Activated gamma-delta T cell treated with anti-CD3 and anti-CD28 coated beads, Interleukin-2, amount 50 U/mL, for 16 hours (primary cell): ENCODE results near the gene CMSS1.

Experiments used
- DNase-seq: peaks from one replicate; pipeline ENCODE4 v3.0.0-alpha.2; 2020; ENCODE audit warnings: low read depth

Gene CMSS1

GRCh38 chr3:100107221-100107814 lies 289.7 kb downstream of the CMSS1 start:
- DNase-seq: no peak

- DNase-seq: no peak
These were observed 290.9 kb downstream of the CMSS1 start for GRCh38 chr3:100108464-100109079.

- no peak for DNase-seq
These were observed 292.5 kb downstream of the CMSS1 start for GRCh38 chr3:100110162-100110561.

- no peak for DNase-seq
These were observed 294.1 kb downstream of the CMSS1 start for GRCh38 chr3:100111728-100112127.

- no peak for DNase-seq
These were observed 296.2 kb downstream of the CMSS1 start for GRCh38 chr3:100113723-100114412.

GRCh38 chr3:100114413-100115030 lies 296.9 kb downstream of the CMSS1 start, which contains the start of gene FILIP1L:
Gene FILIP1L (minus strand): TSS chr3:100114501.
- DNase-seq: no peak

- no peak for DNase-seq
These were observed 299.4 kb downstream of the CMSS1 start for GRCh38 chr3:100117093-100117492.

GRCh38 chr3:100120012-100120411 lies 302.4 kb downstream of the CMSS1 start:
- DNase-seq: no peak

- DNase-seq: no peak
These were observed 303.0 kb downstream of the CMSS1 start for GRCh38 chr3:100120693-100121092.

GRCh38 chr3:100122321-100122720 lies 304.7 kb downstream of the CMSS1 start:
- no peak for DNase-seq

- no peak for DNase-seq
These were observed 305.4 kb downstream of the CMSS1 start for GRCh38 chr3:100123112-100123511.

GRCh38 chr3:100124201-100124761 lies 306.6 kb downstream of the CMSS1 start:
- no peak for DNase-seq

- DNase-seq: no peak
These were observed 307.7 kb downstream of the CMSS1 start for GRCh38 chr3:100125161-100125938.

- DNase-seq: no peak
These were observed 310.1 kb downstream of the CMSS1 start for GRCh38 chr3:100127792-100128191.

GRCh38 chr3:100128565-100128964 lies 310.9 kb downstream of the CMSS1 start:
- no peak for DNase-seq

- no peak for DNase-seq
These were observed 312.3 kb downstream of the CMSS1 start for GRCh38 chr3:100129941-100130340.

- no peak for DNase-seq
These were observed 313.6 kb downstream of the CMSS1 start for GRCh38 chr3:100131241-100131640.

- no peak for DNase-seq
These were observed 319.3 kb downstream of the CMSS1 start for GRCh38 chr3:100136921-100137320.

GRCh38 chr3:100140976-100141375 lies 323.3 kb downstream of the CMSS1 start:
- no peak for DNase-seq

GRCh38 chr3:100141586-100141985 lies 323.9 kb downstream of the CMSS1 start:
- DNase-seq: no peak

GRCh38 chr3:100144255-100144866 lies 326.7 kb downstream of the CMSS1 start:
- no peak for DNase-seq
